GM12801 (cell line): ENCODE results near the gene MMD2.

ENCODE experiments used
- TF ChIP-seq, protein P1 (sequence below): IDR thresholded peaks from one replicate; pipeline ENCODE4 v1.5.1; 2011; ENCODE audit warnings: control low read depth; ENCODE audit not compliant: insufficient read length; ENCODE audit errors: extremely low read depth

Gene MMD2, protein sequence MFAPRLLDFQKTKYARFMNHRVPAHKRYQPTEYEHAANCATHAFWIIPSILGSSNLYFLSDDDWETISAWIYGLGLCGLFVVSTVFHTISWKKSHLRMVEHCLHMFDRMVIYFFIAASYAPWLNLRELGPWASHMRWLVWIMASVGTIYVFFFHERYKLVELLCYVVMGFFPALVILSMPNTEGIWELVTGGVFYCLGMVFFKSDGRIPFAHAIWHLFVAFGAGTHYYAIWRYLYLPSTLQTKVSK

DNA sequence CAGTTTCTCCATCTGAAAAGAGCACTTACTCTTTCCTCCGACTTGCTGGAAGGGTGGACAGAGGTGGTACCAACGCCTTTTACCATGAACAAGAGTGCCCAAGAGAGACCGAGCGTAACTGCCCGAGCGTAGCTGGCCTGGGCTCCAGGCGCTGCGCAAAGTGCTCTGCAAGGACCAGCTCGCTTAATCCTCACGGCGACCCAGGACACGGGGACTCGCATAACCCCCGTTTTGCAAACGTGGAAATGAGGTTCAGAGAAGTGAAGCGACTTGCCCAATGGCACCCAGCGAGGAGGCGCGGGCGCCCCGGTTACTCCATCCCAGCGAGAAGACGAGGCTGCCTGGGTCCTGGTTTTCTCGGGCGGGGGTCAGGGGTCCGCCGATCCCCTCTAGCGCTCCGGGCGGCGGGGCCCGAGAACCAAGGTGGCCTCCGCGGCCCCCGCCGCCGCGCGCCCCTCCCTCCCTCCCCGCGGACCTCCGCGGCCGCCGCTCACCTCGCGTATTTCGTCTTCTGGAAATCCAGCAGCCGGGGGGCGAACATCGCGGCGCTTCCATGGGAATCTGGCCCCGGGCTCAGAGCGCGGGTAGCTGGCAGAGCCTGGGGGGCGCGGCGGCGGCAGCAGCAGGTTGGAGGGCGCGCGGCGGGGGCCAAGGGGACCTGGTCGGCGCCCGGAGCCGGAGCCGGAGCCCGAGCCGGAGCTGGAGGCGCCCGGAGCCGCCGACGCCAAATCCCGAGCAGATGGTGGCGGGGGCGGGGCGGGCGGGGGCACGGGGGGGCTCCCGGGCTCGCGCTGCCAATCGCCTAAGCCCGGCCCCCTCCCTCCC is at the start of gene MMD2:
TSS of gene MMD2 (minus strand) at position 711 of the 825 bp plus-strand sequence. CDS start at position 541, 170 bp downstream.
- TF ChIP-seq, protein P1, sequence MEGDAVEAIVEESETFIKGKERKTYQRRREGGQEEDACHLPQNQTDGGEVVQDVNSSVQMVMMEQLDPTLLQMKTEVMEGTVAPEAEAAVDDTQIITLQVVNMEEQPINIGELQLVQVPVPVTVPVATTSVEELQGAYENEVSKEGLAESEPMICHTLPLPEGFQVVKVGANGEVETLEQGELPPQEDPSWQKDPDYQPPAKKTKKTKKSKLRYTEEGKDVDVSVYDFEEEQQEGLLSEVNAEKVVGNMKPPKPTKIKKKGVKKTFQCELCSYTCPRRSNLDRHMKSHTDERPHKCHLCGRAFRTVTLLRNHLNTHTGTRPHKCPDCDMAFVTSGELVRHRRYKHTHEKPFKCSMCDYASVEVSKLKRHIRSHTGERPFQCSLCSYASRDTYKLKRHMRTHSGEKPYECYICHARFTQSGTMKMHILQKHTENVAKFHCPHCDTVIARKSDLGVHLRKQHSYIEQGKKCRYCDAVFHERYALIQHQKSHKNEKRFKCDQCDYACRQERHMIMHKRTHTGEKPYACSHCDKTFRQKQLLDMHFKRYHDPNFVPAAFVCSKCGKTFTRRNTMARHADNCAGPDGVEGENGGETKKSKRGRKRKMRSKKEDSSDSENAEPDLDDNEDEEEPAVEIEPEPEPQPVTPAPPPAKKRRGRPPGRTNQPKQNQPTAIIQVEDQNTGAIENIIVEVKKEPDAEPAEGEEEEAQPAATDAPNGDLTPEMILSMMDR, result no peak

DNA sequence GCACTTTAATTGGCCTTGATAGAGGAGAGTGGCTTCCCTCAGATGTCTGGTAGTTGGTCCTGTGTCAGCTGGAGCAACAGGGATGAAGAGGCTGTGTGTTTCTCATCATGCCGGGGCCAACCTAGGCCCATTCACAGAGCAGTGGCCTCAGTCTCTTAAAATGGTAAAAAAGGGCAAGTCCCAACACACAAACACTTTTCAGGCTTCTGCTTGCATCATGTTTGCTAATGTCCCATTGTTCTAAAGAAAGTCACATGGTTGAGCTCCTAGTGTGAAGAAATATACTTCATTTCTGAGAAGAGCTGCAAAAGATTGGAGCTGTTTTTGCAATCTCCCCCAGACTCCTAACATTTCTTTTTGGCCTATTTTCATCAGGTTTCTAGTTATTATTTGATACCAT is 46.1 kb upstream of the MMD2 start:
- TF ChIP-seq, protein P1, result no peak

DNA sequence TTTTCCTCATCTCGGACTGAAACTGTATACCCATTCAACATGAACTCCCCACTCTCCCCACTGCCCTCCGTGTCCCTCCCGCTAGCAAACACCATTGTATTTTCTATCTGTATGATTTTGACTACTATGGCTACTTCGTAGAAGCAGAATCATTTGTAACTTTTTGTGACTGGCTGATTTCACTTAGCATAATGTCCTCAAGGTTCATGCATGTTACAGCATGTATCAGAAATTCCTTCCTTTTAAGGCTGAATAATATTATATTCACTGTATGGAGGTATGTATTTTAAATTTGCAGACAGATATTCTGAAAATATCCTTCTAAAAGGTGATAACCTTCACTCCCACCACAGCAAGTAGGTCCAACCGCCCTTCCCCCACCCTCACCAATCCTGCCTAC is 42.9 kb upstream of the MMD2 start:
- TF ChIP-seq, protein P1, result no peak

DNA sequence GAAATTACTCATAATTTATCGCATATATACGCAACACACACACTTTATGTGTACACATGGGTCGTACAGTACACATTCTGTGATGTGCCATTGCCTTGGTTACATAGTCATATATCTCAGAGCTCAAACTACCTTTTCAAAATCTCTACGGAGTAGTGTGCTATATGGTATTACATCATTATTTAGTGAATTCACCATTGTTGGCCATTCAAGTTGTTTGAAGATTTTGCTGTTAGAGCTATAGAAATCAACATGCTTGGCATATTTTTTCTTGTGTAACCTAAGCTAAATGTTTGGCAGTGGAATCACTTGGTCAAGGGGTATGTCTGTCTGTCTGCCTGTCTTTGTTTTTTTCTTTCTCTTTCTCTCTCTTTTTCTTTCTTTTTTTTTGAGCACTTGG is 42.0 kb upstream of the MMD2 start:
- TF ChIP-seq, protein P1, result no peak

DNA sequence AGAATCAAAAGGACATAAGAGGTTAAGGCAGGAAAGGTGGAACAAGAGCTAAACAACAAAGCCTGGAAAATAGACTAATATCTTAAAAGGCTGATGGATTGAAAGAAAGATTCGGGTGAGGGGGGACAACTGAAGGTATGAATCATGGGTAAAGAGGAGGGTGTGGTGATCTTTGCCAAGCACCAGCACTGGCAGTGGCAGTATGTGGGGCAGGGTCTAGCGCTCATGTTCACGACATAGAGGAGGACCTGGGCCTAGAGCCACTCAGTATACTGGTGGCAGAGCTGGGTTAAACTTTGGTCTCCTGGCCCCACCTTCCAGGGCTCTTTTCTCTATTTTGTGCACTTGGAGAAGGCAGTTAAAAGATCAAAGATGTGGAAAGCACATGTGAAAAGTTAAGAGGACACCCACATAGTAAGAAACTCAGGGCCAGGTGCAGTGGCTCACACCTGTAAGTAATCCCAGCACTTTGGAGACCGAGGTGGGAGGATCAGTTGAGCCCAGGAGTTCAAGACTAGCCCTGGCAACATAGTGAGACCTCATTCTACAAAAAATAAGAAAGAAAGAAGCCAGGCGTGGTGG is 40.5 kb upstream of the MMD2 start:
- TF ChIP-seq, protein P1, result no peak

DNA sequence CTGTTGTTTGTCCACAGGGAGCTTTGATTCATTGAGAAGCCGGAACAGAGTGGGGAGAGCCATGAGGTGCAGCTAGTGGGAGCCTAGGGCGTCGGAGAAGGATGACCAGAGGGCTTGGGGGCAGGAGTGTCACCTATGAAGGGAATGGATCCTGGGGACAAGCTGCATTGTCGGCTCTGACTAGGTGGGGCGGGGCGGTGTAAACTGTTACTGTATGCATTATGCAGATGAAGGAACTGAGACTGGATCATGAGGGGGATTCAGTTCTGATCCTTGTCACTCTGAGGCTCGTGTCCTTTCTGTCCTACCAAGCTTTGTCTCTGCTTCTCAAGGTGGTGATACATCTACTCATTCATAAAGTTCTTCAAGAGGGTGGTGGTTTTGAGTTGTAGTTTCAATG is 39.9 kb upstream of the MMD2 start:
- TF ChIP-seq, protein P1, result no peak

DNA sequence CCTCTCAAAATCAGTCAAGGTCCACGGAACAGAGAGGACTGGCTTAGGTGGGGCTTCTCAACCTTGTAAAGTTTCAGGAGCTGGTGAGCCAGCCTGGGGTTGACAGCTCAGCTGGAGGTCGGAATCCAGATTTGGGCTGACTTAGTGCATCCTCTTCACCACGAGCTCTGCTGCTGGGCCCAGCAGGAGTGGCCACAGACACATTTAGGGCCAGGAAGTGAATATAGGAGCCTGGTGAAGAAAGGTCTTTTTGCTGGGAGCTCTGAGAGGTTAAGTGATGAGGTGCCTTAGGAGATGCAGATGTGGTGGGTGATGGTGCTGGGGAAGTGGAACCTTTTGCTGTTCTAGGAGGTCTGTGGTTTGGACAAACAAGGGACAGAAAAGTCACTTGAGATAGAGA is 39.3 kb upstream of the MMD2 start:
- TF ChIP-seq, protein P1, result no peak
